Measurements from ENCODE around the gene GALNT13.

The GALNT13 gene

DNA sequence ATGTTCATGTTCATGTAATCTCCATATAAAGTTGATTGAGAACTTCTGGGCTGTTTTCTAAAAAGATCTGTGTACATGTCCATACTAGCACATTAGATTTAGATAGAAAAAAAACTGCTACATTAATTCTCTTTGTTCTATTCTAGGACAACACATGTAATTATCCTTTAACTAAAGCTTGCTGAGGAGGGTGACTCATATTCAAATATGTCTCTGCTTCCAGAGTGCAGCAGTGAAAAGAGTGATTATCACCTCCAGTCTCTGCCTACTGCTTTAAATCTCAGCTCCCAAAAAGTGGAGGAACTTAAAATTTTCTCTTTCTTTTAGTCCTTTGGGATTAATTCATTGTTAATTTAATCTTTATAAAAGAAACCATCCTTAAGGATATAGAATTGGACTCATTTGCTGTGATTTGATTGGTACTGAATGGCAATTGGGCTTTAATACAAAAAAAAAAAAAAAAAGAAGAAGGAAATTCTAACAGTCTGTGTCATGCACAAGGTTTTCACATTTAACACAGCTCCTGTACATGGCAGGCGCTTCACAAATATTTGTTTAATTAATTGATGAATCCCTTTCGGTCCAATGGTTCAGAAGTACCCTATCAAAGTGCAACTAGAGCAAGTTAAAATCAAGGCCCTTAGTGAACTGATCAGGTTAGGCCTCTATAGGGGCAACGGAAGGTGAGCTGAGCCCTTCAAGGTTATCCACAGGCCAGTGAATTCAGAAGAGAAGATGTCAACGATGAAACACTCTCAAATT, 612.8 kb downstream of the GALNT13 start:
- DNase-seq (ENCODE audit: low read depth) = no peak

DNA sequence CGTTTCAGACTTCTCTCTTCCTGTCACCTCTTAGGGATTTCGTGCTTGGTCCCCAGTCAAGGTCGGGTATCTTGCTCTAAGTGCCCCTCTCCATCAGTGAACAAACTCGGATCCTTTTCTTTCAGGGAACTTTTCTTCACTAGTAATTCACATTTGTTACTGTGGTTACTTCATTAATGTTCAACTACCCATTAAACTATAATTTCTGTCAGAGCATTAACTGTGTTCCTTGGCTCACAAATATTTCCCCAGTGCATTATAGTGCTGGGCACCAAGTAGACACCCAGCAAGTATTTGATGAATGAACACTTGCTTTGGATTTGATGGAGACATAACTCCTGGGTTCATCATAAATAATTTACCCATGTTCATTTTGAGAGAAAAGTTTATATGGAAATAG, 617.1 kb downstream of the GALNT13 start:
- DNase-seq (ENCODE audit: low read depth) = no peak

DNA sequence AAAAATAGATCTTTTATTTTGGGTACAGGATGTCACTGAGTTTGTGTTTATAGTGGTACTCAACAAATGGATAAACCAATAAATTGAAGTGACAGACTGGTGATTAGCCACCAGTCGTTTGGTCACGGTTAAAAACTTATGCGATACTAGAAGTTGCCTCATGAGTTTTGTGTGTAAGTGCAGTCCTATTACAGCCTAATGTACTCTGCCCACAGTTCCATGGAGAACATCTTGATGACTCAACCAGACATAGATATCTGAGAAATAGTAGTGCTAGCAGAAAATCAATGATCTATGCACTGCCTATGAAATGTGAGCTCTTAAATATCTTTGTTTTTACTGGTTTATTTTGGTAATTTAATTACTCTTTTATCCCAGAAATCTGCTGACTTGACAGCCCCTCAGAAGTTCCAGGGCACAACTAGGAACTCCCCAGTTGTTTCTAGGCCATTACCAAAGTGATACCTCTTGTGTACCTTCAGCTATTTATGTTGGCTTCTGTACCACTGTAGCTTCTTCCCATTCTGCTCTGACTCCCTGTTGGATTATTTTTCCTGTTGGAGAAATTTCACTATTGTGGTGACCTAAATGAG, 617.6 kb downstream of the GALNT13 start:
- no peak for DNase-seq (ENCODE audit: low read depth)

DNA sequence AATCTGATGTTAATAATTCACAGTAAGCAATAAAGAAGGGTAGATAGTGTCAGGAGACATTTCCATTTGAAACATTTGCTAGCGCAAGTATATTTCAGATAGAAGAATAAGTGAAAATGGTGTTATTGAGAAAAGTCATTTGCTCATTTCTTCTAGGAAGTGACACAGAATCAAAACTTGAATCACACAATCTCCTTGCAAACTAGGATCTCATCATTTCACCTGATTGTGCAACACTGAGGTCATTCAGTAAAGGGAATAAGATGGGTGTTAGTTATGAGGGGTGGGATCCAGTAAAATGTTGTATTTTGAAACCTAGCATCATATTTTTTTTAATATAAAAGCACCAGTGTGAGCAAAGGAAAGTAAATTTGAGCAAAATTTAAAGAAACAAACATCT, 618.8 kb downstream of the GALNT13 start:
- DNase-seq (ENCODE audit: low read depth) = no peak

DNA sequence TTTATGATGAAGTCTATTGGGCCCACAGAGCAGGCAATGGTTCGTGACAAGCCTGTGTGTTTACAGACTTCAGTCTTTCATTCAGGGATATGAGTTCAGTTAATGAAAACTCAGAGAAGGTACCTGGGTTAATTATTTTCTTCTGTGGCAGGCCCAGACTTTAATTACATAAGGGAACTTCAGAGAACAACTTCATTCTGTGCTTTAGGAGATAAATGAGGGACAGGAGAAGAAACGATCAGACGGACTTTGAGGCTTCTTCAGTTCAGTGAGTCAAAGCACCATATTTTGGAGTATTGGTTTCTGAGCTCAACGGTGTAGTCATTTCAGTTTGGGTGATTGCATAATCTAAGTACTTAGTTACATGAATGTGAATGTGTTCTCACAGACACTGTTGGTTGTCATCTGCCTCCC, 623.7 kb downstream of the GALNT13 start:
- no peak for DNase-seq (ENCODE audit: low read depth)

DNA sequence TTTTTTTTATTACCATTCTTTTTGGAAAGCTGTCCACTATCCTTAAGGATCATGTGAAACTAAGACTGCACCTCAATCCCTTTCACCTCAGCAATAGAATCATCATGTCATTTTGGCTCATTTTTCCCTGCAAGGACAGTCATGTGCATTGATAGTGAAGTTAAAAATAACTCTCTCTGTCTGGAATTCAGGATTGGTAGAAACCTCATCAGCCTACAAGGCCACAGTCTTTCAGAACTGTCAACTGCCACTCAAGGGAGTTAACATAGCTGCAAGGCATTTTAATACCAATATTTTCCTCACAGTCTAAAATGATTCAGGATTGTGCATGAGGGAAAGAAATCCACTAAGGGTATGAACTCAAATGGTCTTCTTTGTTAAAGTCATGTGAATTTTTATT, 625.3 kb downstream of the GALNT13 start:
- DNase-seq (ENCODE audit: low read depth) = no peak
